GM12801 (cell line): Measurements from ENCODE around the gene C1QTNF8.

Experiments used
- TF ChIP-seq, protein P1 (sequence below): IDR thresholded peaks from one replicate; pipeline ENCODE4 v1.5.1; 2011; ENCODE audit warnings: control low read depth; ENCODE audit not compliant: insufficient read length; ENCODE audit errors: extremely low read depth

The C1QTNF8 gene

DNA sequence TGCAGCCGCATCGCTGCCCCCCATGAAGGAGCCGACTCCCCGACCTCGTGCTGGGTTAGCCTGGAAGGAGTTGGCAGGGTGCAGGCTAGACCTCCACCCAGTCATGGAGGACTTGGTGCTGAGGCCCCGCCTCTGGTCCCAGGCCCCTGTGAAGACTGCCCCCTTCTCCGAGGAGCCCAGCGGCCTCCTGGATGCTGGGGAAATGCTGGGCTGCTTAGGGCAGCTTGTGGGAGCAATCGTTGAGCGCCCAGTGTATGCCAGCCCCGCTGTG, 21.7 kb downstream of the C1QTNF8 start:
- TF ChIP-seq, protein P1, sequence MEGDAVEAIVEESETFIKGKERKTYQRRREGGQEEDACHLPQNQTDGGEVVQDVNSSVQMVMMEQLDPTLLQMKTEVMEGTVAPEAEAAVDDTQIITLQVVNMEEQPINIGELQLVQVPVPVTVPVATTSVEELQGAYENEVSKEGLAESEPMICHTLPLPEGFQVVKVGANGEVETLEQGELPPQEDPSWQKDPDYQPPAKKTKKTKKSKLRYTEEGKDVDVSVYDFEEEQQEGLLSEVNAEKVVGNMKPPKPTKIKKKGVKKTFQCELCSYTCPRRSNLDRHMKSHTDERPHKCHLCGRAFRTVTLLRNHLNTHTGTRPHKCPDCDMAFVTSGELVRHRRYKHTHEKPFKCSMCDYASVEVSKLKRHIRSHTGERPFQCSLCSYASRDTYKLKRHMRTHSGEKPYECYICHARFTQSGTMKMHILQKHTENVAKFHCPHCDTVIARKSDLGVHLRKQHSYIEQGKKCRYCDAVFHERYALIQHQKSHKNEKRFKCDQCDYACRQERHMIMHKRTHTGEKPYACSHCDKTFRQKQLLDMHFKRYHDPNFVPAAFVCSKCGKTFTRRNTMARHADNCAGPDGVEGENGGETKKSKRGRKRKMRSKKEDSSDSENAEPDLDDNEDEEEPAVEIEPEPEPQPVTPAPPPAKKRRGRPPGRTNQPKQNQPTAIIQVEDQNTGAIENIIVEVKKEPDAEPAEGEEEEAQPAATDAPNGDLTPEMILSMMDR, result no peak

GRCh38 chr16:1073566-1074378, 22.3 kb downstream of the C1QTNF8 start:
- TF ChIP-seq, protein P1, result no peak

DNA sequence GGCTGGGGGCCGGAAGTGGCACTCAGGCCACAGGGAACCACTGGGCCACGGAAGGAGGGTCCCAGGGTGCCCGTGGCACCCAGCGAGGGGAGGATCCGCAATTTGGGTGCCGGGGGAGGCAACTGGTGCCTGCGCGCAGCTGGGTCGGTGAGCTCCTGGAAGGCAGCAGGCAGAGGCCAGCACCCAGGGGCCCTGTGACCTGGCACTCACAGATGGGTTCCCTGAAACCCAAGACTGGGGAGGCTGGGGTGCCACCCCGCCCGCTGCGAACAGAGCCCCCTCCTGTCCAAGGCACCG, 22.8 kb downstream of the C1QTNF8 start:
- TF ChIP-seq, protein P1, result no peak

DNA sequence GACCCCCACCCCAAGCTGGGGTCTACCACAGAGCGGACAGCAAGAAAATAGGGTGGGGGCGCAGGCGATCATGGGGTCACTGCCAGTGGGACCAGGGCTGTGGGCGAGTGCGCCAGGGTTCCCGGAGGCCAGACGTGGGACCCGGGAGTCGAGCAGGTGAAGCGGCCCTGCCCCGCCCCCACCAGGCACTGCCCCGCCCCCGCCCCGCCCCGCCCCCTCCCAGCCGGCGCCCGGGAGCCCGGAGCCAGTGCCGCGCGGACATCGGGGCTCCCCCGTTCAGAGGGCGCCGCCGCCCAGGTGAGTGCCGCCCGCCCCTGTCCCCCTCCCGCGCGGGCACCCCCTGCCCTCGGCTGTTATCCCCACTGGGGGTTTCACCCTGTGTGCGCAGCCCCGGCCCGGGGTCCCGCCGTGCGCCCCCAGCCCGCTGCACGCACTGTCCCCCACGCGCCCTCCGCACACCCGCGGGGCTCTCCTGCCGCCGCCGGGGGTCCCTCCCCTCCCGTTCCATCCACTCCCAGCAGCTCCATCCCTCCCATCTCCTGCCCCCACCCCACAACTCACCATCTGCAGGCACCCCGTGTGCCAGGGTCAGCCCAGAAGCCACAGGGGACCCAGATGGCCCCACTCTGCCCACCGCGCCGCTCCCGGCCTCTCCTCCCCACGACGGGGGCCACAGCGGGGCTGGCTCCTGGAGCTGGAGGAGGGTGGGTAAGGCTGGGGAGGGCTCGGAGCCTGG, 23.4 kb downstream of the C1QTNF8 start, which contains the start of gene SSTR5:
SSTR5 (plus strand) TSS at position 222 of the 736 bp plus-strand sequence. CDS start 6,122 bp downstream, outside the sequence.
- TF ChIP-seq, protein P1, result no peak

GRCh38 chr16:1071561-1072225, 24.4 kb downstream of the C1QTNF8 start:
- TF ChIP-seq, protein P1, result no peak

DNA sequence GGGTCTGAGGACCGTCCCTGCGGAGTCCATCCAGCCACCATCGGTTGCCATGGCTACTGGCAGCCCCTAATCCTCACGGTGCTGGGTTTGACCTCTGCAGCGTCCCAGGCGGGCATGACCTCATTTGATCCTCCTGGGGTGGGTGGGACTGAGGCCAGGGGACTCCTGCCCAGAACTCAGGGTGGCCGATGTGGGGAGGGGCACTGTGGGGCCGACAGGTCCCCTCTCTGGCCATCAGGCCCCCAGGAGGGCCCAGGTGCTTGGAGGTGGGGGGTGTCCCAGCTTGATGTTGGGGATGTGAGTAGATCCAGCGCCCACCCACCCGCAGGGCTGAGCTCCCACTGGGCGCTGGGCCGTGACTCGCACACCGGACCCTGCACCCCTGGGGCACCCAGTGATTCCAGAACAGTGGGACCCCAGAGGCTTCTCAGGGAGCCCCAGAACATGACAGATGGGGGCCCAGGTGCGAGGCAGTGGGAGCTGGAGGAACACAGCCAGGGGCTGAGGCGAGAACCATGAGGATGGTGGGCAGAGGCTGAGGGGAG, 25.1 kb downstream of the C1QTNF8 start:
- TF ChIP-seq, protein P1, result no peak
